Measurements from ENCODE around the gene CCN2. TPM values are rescaled to one million over a fixed set of nuclear protein-coding genes. Genes with fewer than 3 reads are reported as not detected.

CCN2 gene
- total RNA-seq, 2 donors from 2014 or later, result 821 to 1,207 TPM

GRCh38 chr6:131951576-131952230, 531 bp upstream of the CCN2 start:
- Histone ChIP-seq H3K9me3 (no peaks in the 10 kb centered on the region), H3K4me3 (peak overlapping the region; percentile 82), H3K27ac (peak overlapping the region; percentile 92 to 97)

GRCh38 chr6:131949909-131950766, 1.0 kb downstream of the CCN2 start:
- DNase-seq (ENCODE audit: low spot score) (peak; percentile 27), ATAC-seq (ENCODE audit: insufficient number of reproducible peaks, low FRiP score, low read depth) (no peak)
- TF ChIP-seq CTCF (IDR thresholded peaks at IDR 0.05), result peak; percentile 51
- Histone ChIP-seq H3K27ac (peak overlapping the region; percentile 92 to 97), H3K36me3 (peaks cover 18% of the 10 kb centered on the region), H3K9me3 (no peaks in the 10 kb centered on the region), H3K4me1 (ENCODE audit: control insufficient read depth in 1 of 2, low read depth in 2 of 2) (peaks cover 19 to 35% of the 10 kb centered on the region in 2 donors), H3K27me3 (replicated peaks; ENCODE audit: insufficient read depth) (no peaks in the 10 kb centered on the region), H3K4me3 (peak overlapping the region; percentile 82)

More at GRCh38 chr6:131951576-131952230, 531 bp upstream of the CCN2 start:
- H3K4me1 ChIP-seq (ENCODE audit: control insufficient read depth in 1 of 2, low read depth in 2 of 2), result peaks cover 19 to 42% of the 10 kb centered on the region in 2 donors
- TF ChIP-seq CTCF (IDR thresholded peaks at IDR 0.05), result no peak
- peaks cover 18% of the 10 kb centered on the region for H3K36me3 ChIP-seq
- DNase-seq (ENCODE audit: low spot score), result no peak
- ATAC-seq (ENCODE audit: insufficient number of reproducible peaks, low FRiP score, low read depth), result no peak
- H3K27me3 ChIP-seq (replicated peaks; ENCODE audit: insufficient read depth), result no peaks in the 10 kb centered on the region

- ATAC-seq (ENCODE audit: insufficient number of reproducible peaks, low FRiP score, low read depth) (no peak), DNase-seq (ENCODE audit: low spot score) (no peak)
- no peaks in the 10 kb centered on the region for H3K9me3 ChIP-seq
- H3K4me3 ChIP-seq, result peak overlapping the region; percentile 82
- H3K27me3 ChIP-seq (replicated peaks; ENCODE audit: insufficient read depth), result no peaks in the 10 kb centered on the region
- no peak for TF ChIP-seq CTCF (IDR thresholded peaks at IDR 0.05)
- peaks cover 19 to 30% of the 10 kb centered on the region in 2 donors for H3K4me1 ChIP-seq (ENCODE audit: control insufficient read depth in 1 of 2, low read depth in 2 of 2)
- H3K36me3 ChIP-seq, result peaks cover 18% of the 10 kb centered on the region
- H3K27ac ChIP-seq, result peak overlapping the region; percentile 92 to 97
Measured at GRCh38 chr6:131949620-131949908, 1.6 kb downstream of the CCN2 start.

- DNase-seq (ENCODE audit: low spot score) (no peak), ATAC-seq (ENCODE audit: insufficient number of reproducible peaks, low FRiP score, low read depth) (no peak)
- H3K4me1 ChIP-seq (ENCODE audit: control insufficient read depth in 1 of 2, low read depth in 2 of 2), result peaks cover 15 to 24% of the 10 kb centered on the region in 2 donors
- peak overlapping the region; percentile 82 for H3K4me3 ChIP-seq
- peak overlapping the region; percentile 92 to 97 for H3K27ac ChIP-seq
- no peak for TF ChIP-seq CTCF (IDR thresholded peaks at IDR 0.05)
- no peaks in the 10 kb centered on the region for H3K27me3 ChIP-seq (replicated peaks; ENCODE audit: insufficient read depth)
- peaks cover 18% of the 10 kb centered on the region for H3K36me3 ChIP-seq
- no peaks in the 10 kb centered on the region for H3K9me3 ChIP-seq
Measured at GRCh38 chr6:131948692-131949619, 2.2 kb downstream of the CCN2 start.
